Endothelial cell of umbilical vein (primary cell): ENCODE data around the gene WFIKKN1. TPM values are rescaled to one million over a fixed set of nuclear protein-coding genes. Genes with fewer than 3 reads are reported as not detected.

Experiments used
- BruUV-seq: library from RNA; stranded (reverse); fragments of 400-500 nt; replicated peaks from 2 replicates; lab custom pipeline; 2021; lab: Mats Ljungman, UMichigan
- CTCF ChIA-PET: fragments of 300-600, 350-600 bp; sonication (Branson Sonifier 250); formaldehyde crosslinking; loops from one replicate; lab custom pipeline; 2021; ENCODE audit warnings: antibody characterized with exemption, inconsistent platforms; lab: Charles Lee
- POLR2A ChIA-PET: fragments of 300-600, 350-600 bp; sonication (Branson Sonifier 250); formaldehyde crosslinking; loops from one replicate; lab custom pipeline; 2021; ENCODE audit warnings: antibody characterized with exemption, inconsistent platforms; lab: Charles Lee
- DNase-seq: peaks from one replicate; pipeline ENCODE4 v3.0.0-alpha.2; 2011; ENCODE audit warnings: low read depth, low spot score
- FAIRE-seq: peaks from 2 replicates; lab custom pipeline; 2011; peaks lifted over from hg19 to GRCh38; lab: Jason Lieb, UNC
- H2AFZ ChIP-seq: 2 replicates; pipeline ENCODE4 v1.6.0; 2012; ENCODE audit warnings: low read depth, low read length, control low read depth, inconsistent platforms
- H3K27ac ChIP-seq: 2 replicates; pipeline ENCODE4 v1.5.1; 2011; ENCODE audit warnings: low read depth, mild to moderate bottlenecking, control low read depth, low read length, moderate library complexity; ENCODE audit not compliant: insufficient read depth
- H3K27me3 ChIP-seq, 2 experiments: 2 replicates each; pipeline versions ENCODE4 v1.6.0 to v1.6.1; 2011; ENCODE audit warnings: low read length in 2 of 2, mixed read lengths in 1 of 2; ENCODE audit not compliant: control insufficient read depth in 2 of 2, insufficient read depth in 2 of 2
- H3K36me3 ChIP-seq, 2 experiments: 2 replicates in 1 of 2; 3 replicates in 1 of 2; pipeline ENCODE4 v1.5.1; 2011; ENCODE audit warnings: low read length in 2 of 2, mild to moderate bottlenecking in 1 of 2, moderate library complexity in 1 of 2; ENCODE audit not compliant: control insufficient read depth in 2 of 2, insufficient read depth in 2 of 2; ENCODE audit errors: extremely low read depth in 1 of 2
- H3K4me1 ChIP-seq: 3 replicates; pipeline ENCODE4 v1.5.1; 2011; ENCODE audit warnings: mild to moderate bottlenecking, low read length; ENCODE audit not compliant: control insufficient read depth, insufficient read depth; ENCODE audit errors: extremely low read depth
- H3K4me2 ChIP-seq: 2 replicates; pipeline ENCODE4 v1.6.1; 2011; ENCODE audit warnings: low read length, control low read depth, mixed read lengths; ENCODE audit not compliant: insufficient read depth
- H3K4me3 ChIP-seq, 3 experiments: fragments of 200-600 bp in 1 of 3; sonication (generic), shearing (Covaris generic) in 1 of 3; replicated peaks in 1 of 3; 2 replicates each; pipeline ENCODE4 v1.5.1; 2011 to 2016; ENCODE audit warnings: control low read depth in 3 of 3, low read length in 3 of 3, mild to moderate bottlenecking in 2 of 3, inconsistent platforms in 1 of 3, low read depth in 1 of 3, moderate library complexity in 1 of 3; ENCODE audit not compliant: insufficient read depth in 1 of 3
- H3K79me2 ChIP-seq: 2 replicates; pipeline ENCODE4 v1.6.0; 2012; ENCODE audit warnings: low read length, inconsistent platforms; ENCODE audit not compliant: control insufficient read depth, insufficient read depth
- H3K9ac ChIP-seq: replicated peaks from 2 replicates; pipeline ENCODE3; 2011; ENCODE audit warnings: low read length, control low read depth; ENCODE audit not compliant: insufficient read depth; ENCODE audit errors: extremely low read depth
- H3K9me1 ChIP-seq: replicated peaks from 3 replicates; pipeline ENCODE4 v1.6.0; 2011; ENCODE audit warnings: mild to moderate bottlenecking, low read length; ENCODE audit not compliant: control insufficient read depth, insufficient read depth; ENCODE audit errors: extremely low read depth
- H3K9me3 ChIP-seq: replicated peaks from 2 replicates; pipeline ENCODE4 v1.5.1; 2012; ENCODE audit warnings: low read length, inconsistent platforms; ENCODE audit not compliant: control insufficient read depth, insufficient read depth
- H4K20me1 ChIP-seq: replicated peaks from 2 replicates; pipeline ENCODE3; 2011; ENCODE audit warnings: mild to moderate bottlenecking, low read length; ENCODE audit not compliant: control insufficient read depth, insufficient read depth; ENCODE audit errors: extremely low read depth
- FOS ChIP-seq: IDR thresholded peaks from 2 replicates; pipeline ENCODE4 v1.6.1; 2011; ENCODE audit warnings: mild to moderate bottlenecking, low read length, moderate library complexity, borderline replicate concordance; ENCODE audit not compliant: insufficient read depth
- POLR2AphosphoS5 ChIP-seq: IDR thresholded peaks from 2 replicates; pipeline ENCODE4 v1.6.1; 2012; ENCODE audit warnings: low read depth, mild to moderate bottlenecking, control low read depth, low read length, moderate library complexity; ENCODE audit not compliant: insufficient read depth
- dilution Hi-C: fragments of 300-500 bp; cut with MboI; formaldehyde crosslinking; loops from one replicate; pipeline ENCODE4 v1.15.0; 2019; ENCODE audit warnings: low sequenced_read_pairs; ENCODE audit not compliant: extremely low pct_ligation_motif_present
- intact Hi-C: fragments of 100-400 bp; cut with micrococcal nuclease; formaldehyde crosslinking; loops from one replicate; pipeline ENCODE4 v1.10.0; 2022
- polyA plus RNA-seq, 4 experiments: library from polyadenylated mRNA; depleted of rRNA in 3 of 4; stranded (reverse) in 3 of 4; unstranded in 1 of 4; fragments of >200 nt; gene quantifications; 2 replicates each; pipeline versions ENCODE4 v1.2.1 to v1.2.3, GENCODE V29; 2011 to 2012; ENCODE audit warnings: missing spikeins in 1 of 4
- total RNA-seq: library from RNA; stranded (reverse); gene quantifications from 2 replicates; pipeline ENCODE4 v1.2.3, GENCODE V29; 2021
- TF ChIP-seq, protein P1 (sequence below): IDR thresholded peaks from 2 replicates; pipeline ENCODE4 v1.6.1; 2011; ENCODE audit not compliant: insufficient read depth, insufficient read length
- TF ChIP-seq, protein P2 (sequence below), 2 donors: IDR thresholded peaks; 1 replicate in 1 of 2; 2 replicates in 1 of 2; pipeline ENCODE4 v1.5.1; 2011; ENCODE audit warnings: low read length in 2 of 2, mild to moderate bottlenecking in 2 of 2, moderate library complexity in 2 of 2, control low read depth in 1 of 2, inconsistent platforms in 1 of 2, low read depth in 1 of 2; ENCODE audit not compliant: insufficient read depth in 1 of 2; ENCODE audit errors: extremely low read depth in 1 of 2

The WFIKKN1 gene
- total and polyA plus RNA-seq, 2 donors (not counting 3 experiments of a cell fraction or from before 2014, with no cell fraction given): 0.06 to 0.40 TPM

DNA sequence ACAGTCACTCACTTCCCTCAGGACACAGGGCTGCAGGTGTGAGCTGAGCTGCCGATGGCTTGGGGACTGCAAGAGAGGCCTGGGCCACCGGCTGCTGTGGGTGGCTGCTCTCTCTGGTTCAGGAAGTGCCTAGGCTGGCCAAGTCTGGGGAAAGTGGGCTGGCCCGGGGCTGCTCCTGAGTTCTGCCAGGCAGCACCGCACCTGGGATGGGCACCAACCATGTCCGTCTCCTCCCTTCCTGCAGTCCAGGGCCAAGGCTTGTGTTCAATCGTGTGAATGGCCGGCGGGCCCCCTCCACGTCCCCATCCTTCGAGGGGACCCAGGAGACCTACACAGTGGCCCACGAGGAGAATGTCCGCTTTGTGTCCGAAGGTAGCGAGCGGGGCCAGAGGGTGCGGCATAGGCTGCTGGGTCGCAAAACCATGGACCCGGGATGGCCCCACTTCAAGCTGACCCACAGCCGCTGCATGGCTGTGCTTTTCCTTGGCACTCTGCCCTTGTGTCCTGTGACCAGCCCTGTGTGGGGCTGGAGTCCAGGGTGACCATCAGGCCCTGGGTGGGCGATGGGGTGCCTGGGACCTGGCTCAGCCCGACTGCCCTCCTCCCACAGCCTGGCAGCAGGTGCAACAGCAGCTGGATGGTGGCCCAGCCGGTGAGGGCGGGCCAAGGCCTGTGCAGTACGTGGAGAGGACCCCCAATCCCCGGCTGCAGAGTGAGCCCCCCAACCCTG is 16.6 kb downstream of the WFIKKN1 start:
- FAIRE-seq: no peak
- H3K9me3 ChIP-seq: no peaks in the 10 kb centered on the region
- TF ChIP-seq POLR2AphosphoS5 (peak; percentile 2), FOS (no peak)
- no peak overlapping the region for H3K27ac ChIP-seq
- peaks cover 12% of the 10 kb centered on the region for H3K4me1 ChIP-seq
- H3K79me2 ChIP-seq: no peaks in the 10 kb centered on the region
- no peak overlapping the region for H3K4me2 ChIP-seq
- dilution Hi-C loops (no loop called here), intact Hi-C loops (no loop called here)
- H3K9ac ChIP-seq: no peak overlapping the region
- BruUV-seq: no TSS peak
- no peaks in the 10 kb centered on the region for H3K27me3 ChIP-seq
- no peaks in the 10 kb centered on the region for H4K20me1 ChIP-seq
- H2AFZ ChIP-seq: no peak overlapping the region
- CTCF ChIA-PET: interaction anchor here (1.0 to 1.8 kb wide), 6 partner anchors 10 to 70 kb away, joined by 3 to 8 read pairs (median 3); partner anchors contain the start of gene METTL26
- H3K4me3 ChIP-seq: no peak overlapping the region
- H3K36me3 ChIP-seq: no peaks in the 10 kb centered on the region
- POLR2A ChIA-PET: no interaction called here
- DNase-seq: no peak
- H3K9me1 ChIP-seq: no peaks in the 10 kb centered on the region

DNA sequence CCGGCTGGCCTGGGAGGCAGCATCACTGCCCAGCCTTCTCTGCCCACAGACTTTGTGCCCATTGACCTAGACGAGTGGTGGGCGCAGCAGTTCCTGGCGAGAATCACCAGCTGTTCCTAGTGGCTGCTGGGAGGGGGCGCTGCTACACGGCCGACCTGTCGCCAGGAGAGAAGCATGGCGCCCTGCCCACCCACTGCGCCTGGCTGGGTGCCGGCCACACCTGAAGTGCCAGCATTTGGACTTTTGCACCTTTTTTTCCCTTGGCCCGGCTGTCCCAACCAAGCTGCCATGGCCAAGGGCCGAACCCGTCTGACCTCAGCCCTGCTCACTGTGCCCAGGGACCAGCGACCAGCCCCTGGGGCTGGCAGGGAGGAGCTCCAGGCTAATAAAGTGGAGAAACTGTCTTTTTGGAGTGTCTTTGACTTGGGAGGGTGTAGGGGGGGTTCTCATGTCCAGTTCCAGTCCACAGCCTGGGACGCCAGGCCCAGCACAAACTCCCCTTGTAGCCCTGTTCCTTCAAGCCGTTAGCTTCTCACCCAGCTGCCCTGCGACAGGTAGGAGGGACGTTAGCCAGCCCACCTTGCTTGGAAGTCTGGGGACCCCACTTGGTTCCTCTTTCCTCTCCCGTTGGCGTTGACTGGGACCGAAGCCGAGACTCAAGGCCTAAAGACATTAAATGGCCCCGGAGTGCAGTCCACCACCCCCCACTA is 17.4 kb downstream of the WFIKKN1 start:
- no peak for FAIRE-seq
- no peak for DNase-seq

More for the DNA sequence above, 17.4 kb downstream of the WFIKKN1 start:
- peak overlapping the region; percentile 65 for H3K9ac ChIP-seq
- H3K9me3 ChIP-seq: no peaks in the 10 kb centered on the region
- peak overlapping the region; percentile 75 for H3K4me2 ChIP-seq
- H4K20me1 ChIP-seq: no peaks in the 10 kb centered on the region
- POLR2A ChIA-PET: interaction anchor here (0.9 kb wide), 1 partner anchor 13 kb away, joined by 3 read pairs; no protein-coding TSS in a partner anchor
- H3K79me2 ChIP-seq: no peaks in the 10 kb centered on the region
- H3K4me3 ChIP-seq: peak overlapping the region; percentile 13 to 57 (median 55)
- H2AFZ ChIP-seq: peak overlapping the region; percentile 79
- no TSS peak for BruUV-seq
- peak overlapping the region; percentile 69 for H3K27ac ChIP-seq
- intact Hi-C loops: loop anchor here (1.0 kb wide), 1 partner anchor 11 kb away; no protein-coding TSS in a partner anchor
- no peak for TF ChIP-seq POLR2AphosphoS5
- TF ChIP-seq, protein P1, sequence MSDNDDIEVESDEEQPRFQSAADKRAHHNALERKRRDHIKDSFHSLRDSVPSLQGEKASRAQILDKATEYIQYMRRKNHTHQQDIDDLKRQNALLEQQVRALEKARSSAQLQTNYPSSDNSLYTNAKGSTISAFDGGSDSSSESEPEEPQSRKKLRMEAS: no peak
- TF ChIP-seq, protein P2, sequence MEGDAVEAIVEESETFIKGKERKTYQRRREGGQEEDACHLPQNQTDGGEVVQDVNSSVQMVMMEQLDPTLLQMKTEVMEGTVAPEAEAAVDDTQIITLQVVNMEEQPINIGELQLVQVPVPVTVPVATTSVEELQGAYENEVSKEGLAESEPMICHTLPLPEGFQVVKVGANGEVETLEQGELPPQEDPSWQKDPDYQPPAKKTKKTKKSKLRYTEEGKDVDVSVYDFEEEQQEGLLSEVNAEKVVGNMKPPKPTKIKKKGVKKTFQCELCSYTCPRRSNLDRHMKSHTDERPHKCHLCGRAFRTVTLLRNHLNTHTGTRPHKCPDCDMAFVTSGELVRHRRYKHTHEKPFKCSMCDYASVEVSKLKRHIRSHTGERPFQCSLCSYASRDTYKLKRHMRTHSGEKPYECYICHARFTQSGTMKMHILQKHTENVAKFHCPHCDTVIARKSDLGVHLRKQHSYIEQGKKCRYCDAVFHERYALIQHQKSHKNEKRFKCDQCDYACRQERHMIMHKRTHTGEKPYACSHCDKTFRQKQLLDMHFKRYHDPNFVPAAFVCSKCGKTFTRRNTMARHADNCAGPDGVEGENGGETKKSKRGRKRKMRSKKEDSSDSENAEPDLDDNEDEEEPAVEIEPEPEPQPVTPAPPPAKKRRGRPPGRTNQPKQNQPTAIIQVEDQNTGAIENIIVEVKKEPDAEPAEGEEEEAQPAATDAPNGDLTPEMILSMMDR (IDR thresholded peaks at IDR 0.05; ENCODE audit: extremely low read depth in 1 of 2, insufficient read depth in 1 of 2, low read depth in 1 of 2, low read length in 2 of 2): peak; percentile 35 to 44
- CTCF ChIA-PET: interaction anchor here (0.8 to 1.8 kb wide), 7 partner anchors 9 to 71 kb away, joined by 3 to 8 read pairs (median 3); partner anchors contain the start of genes METTL26 and RAB40C
- no peaks in the 10 kb centered on the region for H3K36me3 ChIP-seq
- H3K4me1 ChIP-seq: peaks cover 8% of the 10 kb centered on the region
- dilution Hi-C loops: no loop called here
- H3K9me1 ChIP-seq: no peaks in the 10 kb centered on the region
- no peaks in the 10 kb centered on the region for H3K27me3 ChIP-seq
